ENCODE results near the gene HJURP.

DNA sequence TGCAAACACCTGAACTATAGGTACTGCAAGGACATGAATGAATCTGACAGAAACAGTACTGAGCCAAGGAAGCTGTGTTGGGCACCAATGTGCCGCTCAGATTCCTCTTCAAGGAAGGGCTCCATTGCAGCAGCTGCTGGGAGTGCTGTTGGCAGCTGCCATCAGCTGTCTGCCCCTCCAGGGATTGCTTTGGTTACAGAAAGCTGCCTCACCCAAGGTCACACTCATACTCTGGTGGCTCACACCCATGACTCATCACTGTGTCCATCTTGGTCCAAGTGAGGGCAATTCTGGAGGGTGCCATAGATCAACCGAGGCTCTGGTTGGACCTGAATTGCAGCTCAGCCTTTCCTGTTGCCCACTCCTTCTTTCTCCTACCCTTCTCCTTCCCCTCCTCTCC lies 38.5 kb upstream of the HJURP start:
- TF ChIP-seq, protein P1, sequence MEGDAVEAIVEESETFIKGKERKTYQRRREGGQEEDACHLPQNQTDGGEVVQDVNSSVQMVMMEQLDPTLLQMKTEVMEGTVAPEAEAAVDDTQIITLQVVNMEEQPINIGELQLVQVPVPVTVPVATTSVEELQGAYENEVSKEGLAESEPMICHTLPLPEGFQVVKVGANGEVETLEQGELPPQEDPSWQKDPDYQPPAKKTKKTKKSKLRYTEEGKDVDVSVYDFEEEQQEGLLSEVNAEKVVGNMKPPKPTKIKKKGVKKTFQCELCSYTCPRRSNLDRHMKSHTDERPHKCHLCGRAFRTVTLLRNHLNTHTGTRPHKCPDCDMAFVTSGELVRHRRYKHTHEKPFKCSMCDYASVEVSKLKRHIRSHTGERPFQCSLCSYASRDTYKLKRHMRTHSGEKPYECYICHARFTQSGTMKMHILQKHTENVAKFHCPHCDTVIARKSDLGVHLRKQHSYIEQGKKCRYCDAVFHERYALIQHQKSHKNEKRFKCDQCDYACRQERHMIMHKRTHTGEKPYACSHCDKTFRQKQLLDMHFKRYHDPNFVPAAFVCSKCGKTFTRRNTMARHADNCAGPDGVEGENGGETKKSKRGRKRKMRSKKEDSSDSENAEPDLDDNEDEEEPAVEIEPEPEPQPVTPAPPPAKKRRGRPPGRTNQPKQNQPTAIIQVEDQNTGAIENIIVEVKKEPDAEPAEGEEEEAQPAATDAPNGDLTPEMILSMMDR (IDR thresholded peaks at IDR 0.05; ENCODE audit: borderline replicate concordance, extremely low read depth, low read length, poor library complexity, severe bottlenecking) = no peak
- no peak for TF ChIP-seq EZH2 (IDR thresholded peaks at IDR 0.05; ENCODE audit: borderline replicate concordance, low read depth, low read length, severe bottlenecking)
